ENCODE results near the gene FUT7.

DNA sequence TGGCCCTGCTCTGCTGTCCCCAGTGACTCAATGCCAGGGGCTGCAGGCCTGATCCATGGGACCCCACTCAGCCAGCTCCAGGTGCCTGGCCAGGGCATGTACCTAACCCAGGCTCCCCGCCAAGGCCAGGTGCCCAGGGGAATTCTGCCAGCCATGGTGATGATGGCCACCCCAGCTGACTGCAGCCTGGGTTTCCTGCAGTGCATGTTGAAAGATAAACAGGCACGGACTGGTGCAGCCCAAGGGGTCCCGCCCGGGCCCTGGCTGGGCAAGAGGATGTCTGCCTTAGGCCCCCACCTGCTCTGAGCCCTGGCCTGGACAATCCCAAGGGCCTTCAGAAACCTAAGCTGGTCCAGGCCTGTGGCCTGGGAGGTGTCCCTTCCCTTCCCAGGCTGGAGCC is 5.1 kb downstream of the FUT7 start:
- TF ChIP-seq CBX8 (IDR thresholded peaks at IDR 0.05; ENCODE audit: borderline replicate concordance, low read depth, low read length) (no peak), JUND (IDR thresholded peaks at IDR 0.05; ENCODE audit: low read length) (no peak)
